ENCODE measurements around the gene AP1G1. TPM values are rescaled to one million over a fixed set of nuclear protein-coding genes. Genes with fewer than 3 reads are reported as not detected.

The AP1G1 gene
- polyA plus RNA-seq, 1 donor from 2014 or later: 57.1 TPM

DNA sequence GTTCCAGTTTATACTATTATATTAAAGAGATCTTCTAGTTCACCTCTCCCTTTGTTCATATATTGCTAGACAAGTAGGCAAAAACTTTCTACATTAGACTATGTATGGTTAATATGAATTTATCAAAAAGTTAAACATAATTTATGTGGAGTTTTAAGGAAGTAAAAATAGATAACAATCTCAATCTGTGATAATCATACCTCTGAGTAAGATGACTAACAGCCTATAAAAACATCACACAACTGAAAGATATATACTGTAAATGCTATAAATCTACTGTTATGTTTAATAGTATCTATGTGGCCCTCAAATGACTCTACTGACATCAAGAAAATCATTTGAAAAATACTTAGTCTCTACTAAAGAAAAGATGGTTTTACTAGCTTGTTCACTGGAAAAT is 37.1 kb downstream of the AP1G1 start:
- Histone ChIP-seq H3F3A (ENCODE audit: insufficient read depth, low read length, poor library complexity, severe bottlenecking) (no peaks in the 10 kb centered on the region), H3K4me2 (ENCODE audit: low read length) (no peak overlapping the region), H3K79me2 (replicated peaks; ENCODE audit: insufficient read depth, low read length) (no peaks in the 10 kb centered on the region), H3K36me3 (ENCODE audit: insufficient read depth, low read length) (peaks cover 6% of the 10 kb centered on the region), H3K9me2 (ENCODE audit: insufficient read depth, low read length) (no peaks in the 10 kb centered on the region), H3K4me3 (ENCODE audit: low read length) (no peak overlapping the region), H2AFZ (ENCODE audit: low read depth, low read length) (no peak overlapping the region), H3K27me3 (ENCODE audit: insufficient read depth, low read depth, low read length) (no peaks in the 10 kb centered on the region), H3K27ac (ENCODE audit: low read length) (no peak overlapping the region), H4K20me1 (ENCODE audit: insufficient read depth) (no peaks in the 10 kb centered on the region), H3K9ac (ENCODE audit: low read length) (no peak overlapping the region), H3K9me3 (ENCODE audit: low read length) (no peaks in the 10 kb centered on the region)
- TF ChIP-seq, protein P1, sequence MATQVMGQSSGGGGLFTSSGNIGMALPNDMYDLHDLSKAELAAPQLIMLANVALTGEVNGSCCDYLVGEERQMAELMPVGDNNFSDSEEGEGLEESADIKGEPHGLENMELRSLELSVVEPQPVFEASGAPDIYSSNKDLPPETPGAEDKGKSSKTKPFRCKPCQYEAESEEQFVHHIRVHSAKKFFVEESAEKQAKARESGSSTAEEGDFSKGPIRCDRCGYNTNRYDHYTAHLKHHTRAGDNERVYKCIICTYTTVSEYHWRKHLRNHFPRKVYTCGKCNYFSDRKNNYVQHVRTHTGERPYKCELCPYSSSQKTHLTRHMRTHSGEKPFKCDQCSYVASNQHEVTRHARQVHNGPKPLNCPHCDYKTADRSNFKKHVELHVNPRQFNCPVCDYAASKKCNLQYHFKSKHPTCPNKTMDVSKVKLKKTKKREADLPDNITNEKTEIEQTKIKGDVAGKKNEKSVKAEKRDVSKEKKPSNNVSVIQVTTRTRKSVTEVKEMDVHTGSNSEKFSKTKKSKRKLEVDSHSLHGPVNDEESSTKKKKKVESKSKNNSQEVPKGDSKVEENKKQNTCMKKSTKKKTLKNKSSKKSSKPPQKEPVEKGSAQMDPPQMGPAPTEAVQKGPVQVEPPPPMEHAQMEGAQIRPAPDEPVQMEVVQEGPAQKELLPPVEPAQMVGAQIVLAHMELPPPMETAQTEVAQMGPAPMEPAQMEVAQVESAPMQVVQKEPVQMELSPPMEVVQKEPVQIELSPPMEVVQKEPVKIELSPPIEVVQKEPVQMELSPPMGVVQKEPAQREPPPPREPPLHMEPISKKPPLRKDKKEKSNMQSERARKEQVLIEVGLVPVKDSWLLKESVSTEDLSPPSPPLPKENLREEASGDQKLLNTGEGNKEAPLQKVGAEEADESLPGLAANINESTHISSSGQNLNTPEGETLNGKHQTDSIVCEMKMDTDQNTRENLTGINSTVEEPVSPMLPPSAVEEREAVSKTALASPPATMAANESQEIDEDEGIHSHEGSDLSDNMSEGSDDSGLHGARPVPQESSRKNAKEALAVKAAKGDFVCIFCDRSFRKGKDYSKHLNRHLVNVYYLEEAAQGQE (IDR thresholded peaks at IDR 0.05; ENCODE audit: borderline replicate concordance): no peak
- TF ChIP-seq MXI1 (conservative IDR thresholded peaks at IDR 0.05; ENCODE audit: poor library complexity, severe bottlenecking): no peak
- TF ChIP-seq RAD21 (conservative IDR thresholded peaks at IDR 0.05): no peak

DNA sequence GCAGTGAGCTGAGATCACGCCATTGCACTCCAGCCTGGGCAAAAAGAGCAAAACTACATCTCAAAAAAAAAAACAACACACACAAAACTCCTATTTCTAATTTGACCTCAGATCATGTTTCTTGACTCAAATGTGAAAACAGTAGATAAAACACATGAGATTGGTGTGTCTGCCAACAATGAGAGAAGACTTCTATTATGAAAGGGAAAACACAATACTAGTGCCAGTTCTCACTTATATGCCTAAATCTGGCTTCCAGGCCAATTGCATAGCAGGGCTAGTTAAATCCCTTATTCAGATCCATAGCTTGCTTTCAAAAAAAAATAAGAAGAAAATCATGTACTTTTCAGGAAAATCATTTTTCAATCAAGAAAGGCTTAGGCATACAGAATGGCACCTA is 39.4 kb downstream of the AP1G1 start:
- Histone ChIP-seq H3K9ac (ENCODE audit: low read length) (no peak overlapping the region), H3K4me2 (ENCODE audit: low read length) (no peak overlapping the region), H3K27me3 (ENCODE audit: insufficient read depth, low read depth, low read length) (no peaks in the 10 kb centered on the region), H3F3A (ENCODE audit: insufficient read depth, low read length, poor library complexity, severe bottlenecking) (no peaks in the 10 kb centered on the region), H3K4me3 (ENCODE audit: low read length) (no peak overlapping the region), H3K27ac (ENCODE audit: low read length) (no peak overlapping the region), H4K20me1 (ENCODE audit: insufficient read depth) (no peaks in the 10 kb centered on the region), H3K36me3 (ENCODE audit: insufficient read depth, low read length) (peaks cover 6% of the 10 kb centered on the region), H3K9me2 (ENCODE audit: insufficient read depth, low read length) (no peaks in the 10 kb centered on the region), H3K9me3 (ENCODE audit: low read length) (no peaks in the 10 kb centered on the region), H2AFZ (ENCODE audit: low read depth, low read length) (no peak overlapping the region), H3K79me2 (replicated peaks; ENCODE audit: insufficient read depth, low read length) (peaks cover 4% of the 10 kb centered on the region)
- TF ChIP-seq SMC3 (conservative IDR thresholded peaks at IDR 0.05; ENCODE audit: poor library complexity): no peak

DNA sequence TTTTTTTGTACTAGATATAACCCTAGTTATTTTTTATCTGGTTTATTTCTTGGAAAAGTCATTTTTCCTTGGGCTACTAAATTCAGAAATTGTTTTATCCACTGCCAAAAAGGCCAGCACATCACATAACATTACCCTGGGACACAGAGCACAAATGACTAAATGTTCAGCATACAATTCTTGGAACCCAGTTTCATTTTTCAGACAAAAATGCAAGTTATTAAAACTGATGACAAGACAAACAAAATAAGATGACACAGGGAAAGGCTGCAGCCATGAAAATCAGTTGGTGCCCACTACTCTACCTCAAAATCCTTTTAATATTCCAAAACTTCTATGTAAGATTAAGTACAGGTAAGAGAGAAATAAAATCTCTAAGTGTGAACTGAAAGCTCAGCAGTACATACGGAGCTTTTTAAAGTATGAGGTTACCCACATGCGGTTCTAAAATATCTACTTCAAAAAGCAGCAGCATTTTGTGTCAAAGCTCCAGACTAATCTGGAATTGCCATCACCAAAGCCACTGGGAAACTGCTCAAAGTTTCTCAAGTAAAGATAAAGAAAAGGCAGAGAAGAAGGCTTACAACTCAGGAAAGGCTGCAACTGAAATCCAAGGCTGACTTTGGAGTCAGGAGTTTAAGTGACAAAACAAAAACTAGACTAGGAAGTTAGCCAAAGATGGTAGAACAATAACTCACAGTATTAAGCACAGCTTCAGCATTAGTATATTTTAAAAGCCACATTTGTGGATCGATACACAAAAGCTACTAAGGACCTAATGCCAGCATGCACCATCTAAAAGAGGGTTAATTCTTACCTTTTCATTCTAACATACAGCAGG is 41.4 kb downstream of the AP1G1 start:
- peaks cover 4% of the 10 kb centered on the region for H3K36me3 ChIP-seq (ENCODE audit: insufficient read depth, low read length)
- H3K4me3 ChIP-seq (ENCODE audit: low read length): no peak overlapping the region
- H3K4me2 ChIP-seq (ENCODE audit: low read length): no peak overlapping the region
- H3K9me3 ChIP-seq (ENCODE audit: low read length): no peaks in the 10 kb centered on the region
- no peaks in the 10 kb centered on the region for H3K9me2 ChIP-seq (ENCODE audit: insufficient read depth, low read length)
- H3K9ac ChIP-seq (ENCODE audit: low read length): no peak overlapping the region
- peaks cover 4% of the 10 kb centered on the region for H3K79me2 ChIP-seq (replicated peaks; ENCODE audit: insufficient read depth, low read length)
- H4K20me1 ChIP-seq (ENCODE audit: insufficient read depth): no peaks in the 10 kb centered on the region
- no peak overlapping the region for H3K27ac ChIP-seq (ENCODE audit: low read length)
- H3K27me3 ChIP-seq (ENCODE audit: insufficient read depth, low read depth, low read length): no peaks in the 10 kb centered on the region
- H2AFZ ChIP-seq (ENCODE audit: low read depth, low read length): no peak overlapping the region
- no peaks in the 10 kb centered on the region for H3F3A ChIP-seq (ENCODE audit: insufficient read depth, low read length, poor library complexity, severe bottlenecking)
- TF ChIP-seq, protein P1 (IDR thresholded peaks at IDR 0.05; ENCODE audit: borderline replicate concordance): no peak
- TF ChIP-seq EP300 (conservative IDR thresholded peaks at IDR 0.05; ENCODE audit: poor library complexity, severe bottlenecking) (no peak), RAD21 (conservative IDR thresholded peaks at IDR 0.05) (no peak), TAF1 (IDR thresholded peaks at IDR 0.05; ENCODE audit: low read depth) (no peak)

Measured in neural cell (in vitro differentiated cells).